GM18520 (cell line): ENCODE results near the gene POLR2E.

Experiments used
- ATAC-seq: cut with Tn5 transposase; IDR thresholded peaks from one replicate; pipeline ENCODE4 v1.9.1; 2021; ENCODE audit not compliant: unreplicated experiment

Gene POLR2E

DNA sequence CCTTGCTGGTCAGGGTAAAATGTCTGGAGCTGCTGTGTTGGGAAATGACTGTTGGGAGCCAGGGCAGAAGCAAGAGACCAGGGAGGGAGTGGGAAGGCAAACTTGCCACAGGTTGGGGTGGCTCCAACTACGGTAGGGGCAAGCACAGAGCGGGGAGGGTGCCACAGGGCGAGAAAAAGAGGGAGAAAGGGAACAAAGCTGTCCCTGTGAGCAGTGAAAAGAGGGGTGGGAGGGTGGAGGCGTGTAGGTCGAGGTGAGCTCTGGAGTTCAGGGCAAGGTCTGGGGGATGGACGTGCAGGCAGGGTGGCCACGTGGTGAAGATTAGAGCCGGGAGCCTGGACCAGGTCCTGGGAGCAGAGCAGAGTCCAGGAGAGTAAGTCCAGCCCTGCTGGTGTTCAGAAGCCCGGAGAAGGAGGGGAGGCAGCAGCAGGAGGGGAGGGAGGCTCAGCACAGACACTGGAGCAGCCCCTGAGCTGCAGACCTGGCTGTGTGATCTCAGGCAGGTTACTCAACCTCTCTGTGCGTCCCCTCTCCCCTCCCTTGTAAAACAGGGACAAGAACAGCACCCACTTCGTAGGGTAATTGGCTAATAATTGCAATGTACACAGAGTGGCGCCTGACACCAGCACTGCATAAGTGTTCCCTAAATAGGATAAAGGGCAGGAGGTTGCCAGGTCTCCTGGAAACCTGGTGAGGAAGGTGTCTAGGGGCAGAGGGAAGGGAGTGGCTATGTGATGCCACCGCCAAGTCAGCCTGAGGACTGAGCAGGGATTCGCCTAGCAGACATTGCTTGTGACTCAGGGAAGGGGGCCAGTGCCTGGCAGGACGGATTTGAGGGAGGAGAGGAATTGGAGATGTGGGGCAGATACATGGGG lies 3.2 kb upstream of the POLR2E start:
- no peak for ATAC-seq

DNA sequence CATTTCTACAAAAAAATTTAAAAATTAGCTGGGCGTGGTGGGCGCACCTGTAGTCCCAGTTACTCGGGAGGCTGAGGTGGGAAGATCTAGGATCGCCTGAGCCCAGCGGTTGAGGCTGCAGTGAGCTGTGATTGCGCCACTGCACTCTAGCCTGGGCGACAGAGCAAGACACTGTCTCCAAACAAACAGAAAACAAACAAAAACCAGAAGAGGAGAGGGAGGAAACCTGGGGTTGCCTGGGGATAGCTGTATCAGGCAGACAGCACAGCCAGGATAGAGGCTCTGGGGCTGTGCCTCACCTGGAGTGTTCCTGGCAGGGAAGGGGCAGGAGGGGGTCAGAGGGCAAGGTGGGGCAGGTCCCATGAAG lies 2.6 kb upstream of the POLR2E start:
- ATAC-seq, result no peak

DNA sequence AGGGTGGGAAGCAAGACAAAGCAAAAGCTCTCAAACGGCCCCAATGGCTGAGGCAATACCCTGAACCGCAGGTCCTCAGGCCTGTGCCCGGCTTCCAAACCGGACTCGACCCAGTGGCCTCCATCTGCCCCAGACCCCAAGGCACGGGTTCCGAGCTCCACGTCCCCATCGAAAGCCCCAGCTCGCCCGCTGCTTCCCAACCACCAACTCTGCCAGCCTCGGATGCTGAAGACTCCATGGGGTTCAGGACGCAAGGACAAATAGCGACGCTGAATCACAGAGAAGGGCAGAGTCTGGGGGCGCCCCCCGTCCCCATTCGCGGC lies 559 bp downstream of the POLR2E start:
- ATAC-seq, result no peak

GRCh38 chr19:1093811-1094553 lies 1.2 kb downstream of the POLR2E start:
- ATAC-seq, result no peak

DNA sequence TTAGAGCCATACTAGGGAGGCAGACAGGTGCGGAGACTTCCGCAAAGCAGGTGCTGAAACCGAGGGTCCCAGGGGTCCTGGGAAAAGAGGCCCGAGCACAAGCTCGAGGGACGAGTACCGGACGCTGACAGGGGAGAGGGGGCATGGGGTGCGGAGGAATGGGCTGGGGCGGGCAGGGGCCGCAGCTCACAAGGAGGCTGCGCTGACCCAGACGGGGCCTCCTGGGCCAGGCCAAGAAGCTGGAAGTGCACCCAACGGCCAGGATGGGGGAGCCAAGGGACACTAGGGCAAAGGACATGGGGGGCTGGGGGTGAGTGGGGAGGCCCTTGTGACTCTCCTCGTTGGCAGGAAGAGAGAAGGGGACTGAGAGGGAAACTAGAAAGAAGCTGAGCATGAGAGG lies 1.8 kb downstream of the POLR2E start:
- ATAC-seq, result no peak

DNA sequence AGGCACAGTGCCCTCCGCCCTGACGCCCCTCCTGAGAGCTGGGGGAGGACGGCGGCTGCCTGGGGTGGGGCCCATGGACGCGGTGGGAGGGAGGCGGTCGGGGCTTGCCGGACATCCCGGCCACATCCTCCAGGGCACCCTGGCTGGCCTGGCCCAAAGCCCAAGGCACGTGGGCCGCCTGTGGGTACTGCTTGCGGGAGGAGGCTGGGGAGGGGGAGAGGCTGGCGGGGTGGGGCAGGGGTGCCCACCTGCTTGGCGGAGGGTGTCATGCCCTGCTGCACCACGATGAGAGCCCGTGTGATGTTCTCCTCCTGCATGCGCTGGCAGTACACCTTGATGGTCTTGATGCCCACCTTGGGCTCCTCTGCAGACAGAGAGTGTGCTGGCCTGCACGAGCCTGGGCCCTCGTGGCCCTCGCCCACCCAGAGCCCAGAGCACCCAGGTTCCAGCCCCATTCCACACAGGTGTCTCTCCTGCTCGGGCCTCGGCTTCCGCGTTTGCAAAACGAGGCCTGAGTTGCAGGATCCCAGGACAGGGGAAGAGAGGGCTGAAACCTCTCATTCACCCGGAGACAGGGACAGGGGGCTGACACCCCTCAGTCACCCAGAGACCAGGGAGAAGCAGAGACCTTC lies 3.5 kb downstream of the POLR2E start:
- no peak for ATAC-seq

- no peak for ATAC-seq
These were observed 4.2 kb downstream of the POLR2E start for GRCh38 chr19:1090731-1091543.

GRCh38 chr19:1089891-1090290 lies 5.3 kb downstream of the POLR2E start:
- no peak for ATAC-seq

- no peak for ATAC-seq
These were observed 5.9 kb downstream of the POLR2E start for GRCh38 chr19:1089126-1089771.

- ATAC-seq, result no peak
These were observed 6.7 kb downstream of the POLR2E start for GRCh38 chr19:1088416-1089010.

GRCh38 chr19:1087813-1088415 lies 7.3 kb downstream of the POLR2E start:
- ATAC-seq, result no peak

DNA sequence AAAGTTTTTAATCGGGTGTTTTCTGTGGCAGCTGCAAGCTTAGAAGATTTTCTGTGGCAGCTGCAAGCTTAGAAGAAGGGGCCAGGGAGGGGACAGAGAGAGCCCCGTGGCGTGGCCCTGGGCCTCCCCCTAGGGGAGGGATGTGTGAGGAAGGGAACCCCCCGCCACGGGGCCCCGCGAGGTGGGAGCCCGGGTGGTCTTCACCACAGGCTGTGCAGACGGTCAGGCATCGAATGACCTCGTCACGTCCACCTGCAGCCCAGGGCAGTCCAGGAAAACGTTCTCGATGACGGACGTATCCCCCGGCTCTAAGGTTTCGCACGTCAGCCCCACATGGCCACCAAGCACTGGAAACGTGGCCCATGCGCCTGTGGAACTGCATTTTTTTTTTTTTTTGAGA lies 8.6 kb downstream of the POLR2E start:
- no peak for ATAC-seq

GRCh38 chr19:1085676-1086442 lies 9.3 kb downstream of the POLR2E start:
- ATAC-seq, result no peak

- no peak for ATAC-seq
These were observed 10.0 kb downstream of the POLR2E start for GRCh38 chr19:1085053-1085658.

DNA sequence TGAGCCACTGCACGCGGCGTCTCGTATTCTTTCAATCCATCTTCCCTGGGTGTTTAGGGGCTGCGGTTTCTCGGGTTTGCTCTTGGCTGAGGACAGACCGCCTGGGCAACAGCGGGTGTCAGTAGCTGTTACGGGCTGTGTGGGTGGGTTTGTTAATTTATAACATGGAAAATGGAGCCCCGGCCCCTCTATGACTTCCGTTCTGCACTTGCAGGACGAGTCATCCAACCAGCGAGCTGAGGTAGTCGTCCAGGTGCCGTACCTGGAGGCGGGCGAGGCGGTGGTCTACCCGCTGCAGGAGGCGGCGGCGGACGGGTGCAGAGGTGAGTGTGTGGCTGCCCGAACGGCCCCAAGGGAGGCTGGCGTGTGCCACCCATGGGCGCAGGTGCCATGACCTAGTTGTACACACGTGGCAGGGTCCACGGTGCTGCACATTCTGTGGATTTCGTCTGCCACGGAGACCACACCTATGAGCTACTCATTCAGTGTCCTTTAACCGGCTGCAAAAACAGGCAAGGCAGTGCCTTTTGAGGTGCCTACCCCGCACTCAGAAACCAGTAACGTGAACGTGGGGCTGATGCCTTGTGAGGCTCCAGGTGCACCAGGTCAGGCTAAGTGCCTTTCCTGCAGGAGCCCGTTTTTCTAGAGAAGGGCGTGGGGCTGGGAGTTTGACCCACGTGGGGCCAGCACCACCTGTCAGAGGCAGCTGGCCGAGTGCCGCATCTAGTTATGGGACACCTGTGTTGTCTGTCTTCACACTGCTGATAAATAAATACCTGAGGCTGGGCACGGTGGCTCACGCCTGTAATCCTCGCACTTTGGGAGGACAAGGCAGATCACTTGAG lies 10.9 kb downstream of the POLR2E start:
- ATAC-seq, result no peak

GRCh38 chr19:1082928-1083816 lies 12.0 kb downstream of the POLR2E start:
- no peak for ATAC-seq
